ENCODE measurements around the gene CYTIP. TPM values are rescaled to one million over a fixed set of nuclear protein-coding genes. Genes with fewer than 3 reads are reported as not detected.
"Not testable (repeated sequence)": the region's sequence is repeated elsewhere in the genome, so short reads cannot be mapped to it uniquely, and the experiment has no call there.

Gene CYTIP
- total and polyA plus RNA-seq, 2 donors from 2014 or later, result 3.5 to 24.0 TPM

DNA sequence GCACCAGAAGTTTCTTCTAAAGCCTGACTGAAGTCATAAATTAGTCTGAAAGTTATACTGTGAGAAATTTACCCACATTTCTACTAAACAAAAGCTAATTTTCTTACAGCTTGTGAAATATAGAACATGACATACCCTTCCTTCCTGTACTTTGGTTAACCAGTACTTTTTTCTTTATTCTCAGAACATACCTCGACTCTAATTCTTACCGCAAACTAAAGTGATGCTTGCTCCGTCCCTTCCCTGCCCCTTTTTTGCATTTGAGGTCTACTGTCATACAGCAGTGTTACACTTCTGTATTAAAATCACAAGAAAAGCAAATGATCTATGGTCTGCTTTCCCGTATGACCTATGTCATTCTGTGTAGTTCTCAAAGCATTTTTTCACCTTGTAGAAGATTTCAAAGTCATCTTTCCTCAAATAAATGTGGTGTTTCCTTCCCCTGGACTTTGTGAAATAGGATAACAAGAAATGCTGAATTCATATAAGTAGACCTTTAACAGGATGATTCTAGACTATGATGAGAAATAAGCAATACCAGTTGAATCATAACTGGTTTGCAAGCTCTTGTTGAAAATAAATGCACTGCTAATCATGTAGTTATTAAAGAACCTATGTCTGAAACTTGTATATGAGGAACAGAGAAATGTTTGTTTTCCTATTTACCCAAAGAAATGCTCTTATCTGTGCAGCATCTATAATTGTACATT lies 30.4 kb downstream of the CYTIP start:
- no peak for FAIRE-seq
- intact Hi-C loops (cut with DNase I), result no loop called here

DNA sequence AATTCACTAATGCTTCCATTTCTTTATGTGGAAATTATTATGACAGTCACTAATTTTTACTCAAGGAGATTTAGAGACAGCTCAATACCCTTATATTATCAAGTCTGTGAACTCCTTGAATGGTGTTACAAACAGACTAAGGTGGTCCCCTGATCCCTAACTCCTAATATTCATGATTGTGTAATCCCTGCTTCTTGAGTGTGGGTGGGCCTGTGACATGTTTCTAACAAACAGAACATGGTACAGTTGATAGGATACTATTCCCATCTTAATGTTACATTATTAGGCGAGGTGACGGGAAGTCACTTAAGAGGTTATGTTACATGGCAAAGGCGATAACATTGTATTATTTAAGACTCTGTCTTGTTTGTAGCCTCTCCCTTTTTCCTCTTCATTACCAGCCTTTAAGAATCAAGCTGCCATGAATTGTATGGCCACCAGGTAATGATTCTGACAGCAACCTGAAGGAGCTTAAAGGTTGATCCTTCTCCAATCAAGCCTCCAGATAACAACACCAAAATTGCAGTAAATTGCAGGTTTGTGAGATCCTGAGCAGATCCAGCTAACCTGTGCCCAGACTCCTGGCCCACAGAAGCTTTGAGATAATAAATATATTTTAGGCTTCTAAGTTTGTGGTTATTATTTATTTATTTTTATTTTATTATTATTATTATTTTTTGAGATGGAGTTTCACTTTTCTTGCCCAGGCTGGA lies 32.1 kb downstream of the CYTIP start:
- FAIRE-seq, result no peak
- no peaks in the 10 kb centered on the region for H3K27me3 ChIP-seq (ENCODE audit: control insufficient read depth, insufficient read depth, low read length)
- intact Hi-C loops (cut with DNase I), result no loop called here

More for the DNA sequence above, 30.4 kb downstream of the CYTIP start:
- Histone ChIP-seq H3K4me1 (ENCODE audit: control insufficient read depth in 2 of 3, insufficient read depth in 2 of 3, low read depth in 1 of 3, low read length in 3 of 3) (peaks cover 0 to 4% (median 0%) of the 10 kb centered on the region in 3 donors), H3K9me3 (ENCODE audit: control insufficient read depth in 2 of 3, insufficient read depth in 1 of 3, low read length in 3 of 3) (no peaks in the 10 kb centered on the region), H3K9ac (ENCODE audit: low read length in 3 of 3) (no peak overlapping the region), H3K36me3 (ENCODE audit: control insufficient read depth in 2 of 3, insufficient read depth in 3 of 3, low read length in 3 of 3) (no peaks in the 10 kb centered on the region), H3K4me3 (ENCODE audit: low read length in 3 of 3) (no peak overlapping the region), H3K27me3 (ENCODE audit: control insufficient read depth, insufficient read depth, low read length) (no peaks in the 10 kb centered on the region), H3K27ac (ENCODE audit: low read depth in 2 of 2, low read length in 2 of 2) (no peak overlapping the region)
- DNase-seq, result no peak
- TF ChIP-seq, protein P1, sequence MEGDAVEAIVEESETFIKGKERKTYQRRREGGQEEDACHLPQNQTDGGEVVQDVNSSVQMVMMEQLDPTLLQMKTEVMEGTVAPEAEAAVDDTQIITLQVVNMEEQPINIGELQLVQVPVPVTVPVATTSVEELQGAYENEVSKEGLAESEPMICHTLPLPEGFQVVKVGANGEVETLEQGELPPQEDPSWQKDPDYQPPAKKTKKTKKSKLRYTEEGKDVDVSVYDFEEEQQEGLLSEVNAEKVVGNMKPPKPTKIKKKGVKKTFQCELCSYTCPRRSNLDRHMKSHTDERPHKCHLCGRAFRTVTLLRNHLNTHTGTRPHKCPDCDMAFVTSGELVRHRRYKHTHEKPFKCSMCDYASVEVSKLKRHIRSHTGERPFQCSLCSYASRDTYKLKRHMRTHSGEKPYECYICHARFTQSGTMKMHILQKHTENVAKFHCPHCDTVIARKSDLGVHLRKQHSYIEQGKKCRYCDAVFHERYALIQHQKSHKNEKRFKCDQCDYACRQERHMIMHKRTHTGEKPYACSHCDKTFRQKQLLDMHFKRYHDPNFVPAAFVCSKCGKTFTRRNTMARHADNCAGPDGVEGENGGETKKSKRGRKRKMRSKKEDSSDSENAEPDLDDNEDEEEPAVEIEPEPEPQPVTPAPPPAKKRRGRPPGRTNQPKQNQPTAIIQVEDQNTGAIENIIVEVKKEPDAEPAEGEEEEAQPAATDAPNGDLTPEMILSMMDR (IDR thresholded peaks at IDR 0.05; ENCODE audit: borderline replicate concordance, extremely low read depth, insufficient read depth), result no peak

DNA sequence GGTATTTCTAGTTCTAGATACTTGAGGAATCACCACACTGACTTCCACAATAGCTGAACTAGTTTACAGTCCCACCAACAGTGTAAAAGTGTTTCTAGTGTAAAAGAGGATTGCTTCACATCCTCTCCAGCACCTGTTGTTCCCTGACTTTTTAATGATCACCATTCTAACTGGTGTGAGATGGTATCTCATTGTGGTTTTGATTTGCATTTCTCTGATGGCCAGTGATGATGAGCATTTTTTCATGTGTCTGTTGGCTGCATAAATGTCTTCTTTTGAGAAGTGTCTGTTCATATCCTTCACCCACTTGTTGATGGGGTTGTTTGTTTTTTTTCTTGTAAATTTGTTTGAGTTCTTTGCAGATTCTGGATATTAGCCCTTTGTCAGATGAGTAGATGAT lies 38.5 kb downstream of the CYTIP start:
- H3K36me3 ChIP-seq (ENCODE audit: control insufficient read depth in 2 of 3, insufficient read depth in 3 of 3, low read length in 3 of 3); FAIRE-seq; H3K4me1 ChIP-seq (ENCODE audit: control insufficient read depth in 2 of 3, insufficient read depth in 2 of 3, low read depth in 1 of 3, low read length in 3 of 3); H3K9me3 ChIP-seq (ENCODE audit: control insufficient read depth in 2 of 3, insufficient read depth in 1 of 3, low read length in 3 of 3); H3K27ac ChIP-seq (ENCODE audit: low read depth in 2 of 2, low read length in 2 of 2); H3K9ac ChIP-seq (ENCODE audit: low read length in 3 of 3); intact Hi-C loops (cut with DNase I); DNase-seq; H3K4me3 ChIP-seq (ENCODE audit: low read length in 3 of 3); H3K27me3 ChIP-seq (ENCODE audit: control insufficient read depth, insufficient read depth, low read length): not testable (repeated sequence)

More for the DNA sequence above, 32.1 kb downstream of the CYTIP start:
- Histone ChIP-seq H3K4me1 (ENCODE audit: control insufficient read depth in 2 of 3, insufficient read depth in 2 of 3, low read depth in 1 of 3, low read length in 3 of 3) (peaks cover 0 to 4% (median 0%) of the 10 kb centered on the region in 3 donors), H3K4me3 (ENCODE audit: low read length in 3 of 3) (no peak overlapping the region), H3K9ac (ENCODE audit: low read length in 3 of 3) (no peak overlapping the region), H3K27ac (ENCODE audit: low read depth in 2 of 2, low read length in 2 of 2) (no peak overlapping the region), H3K36me3 (ENCODE audit: control insufficient read depth in 2 of 3, insufficient read depth in 3 of 3, low read length in 3 of 3) (no peaks in the 10 kb centered on the region), H3K9me3 (ENCODE audit: control insufficient read depth in 2 of 3, insufficient read depth in 1 of 3, low read length in 3 of 3) (no peaks in the 10 kb centered on the region)
- no peak for DNase-seq
- TF ChIP-seq, protein P1 (IDR thresholded peaks at IDR 0.05; ENCODE audit: borderline replicate concordance, extremely low read depth, insufficient read depth), result no peak

DNA sequence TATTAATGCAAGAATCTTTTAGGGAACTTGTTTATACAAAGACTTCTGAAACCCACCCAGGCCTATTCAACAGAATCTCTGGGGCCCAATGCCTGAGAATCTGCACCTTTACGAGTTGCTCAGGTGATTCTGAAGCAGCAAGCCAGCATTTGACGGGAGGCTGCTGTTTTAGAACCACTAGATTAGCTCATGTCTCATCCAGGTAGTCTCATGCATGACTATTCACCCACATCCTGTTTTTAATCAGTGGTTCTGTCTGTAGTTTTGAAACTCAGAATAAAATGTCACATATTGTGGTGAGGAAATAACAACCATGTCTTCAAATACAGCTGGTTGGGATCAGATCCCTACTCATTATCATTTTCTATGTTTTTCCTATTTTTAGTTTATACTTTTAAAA lies 39.5 kb downstream of the CYTIP start:
- FAIRE-seq (peak; percentile 25), DNase-seq (no peak)
- Histone ChIP-seq H3K4me3 (ENCODE audit: low read length in 3 of 3) (no peak overlapping the region), H3K9ac (ENCODE audit: low read length in 3 of 3) (no peak overlapping the region), H3K36me3 (ENCODE audit: control insufficient read depth in 2 of 3, insufficient read depth in 3 of 3, low read length in 3 of 3) (no peaks in the 10 kb centered on the region), H3K4me1 (ENCODE audit: control insufficient read depth in 2 of 3, insufficient read depth in 2 of 3, low read depth in 1 of 3, low read length in 3 of 3) (no peaks in the 10 kb centered on the region), H3K27me3 (ENCODE audit: control insufficient read depth, insufficient read depth, low read length) (no peaks in the 10 kb centered on the region), H3K27ac (ENCODE audit: low read depth in 2 of 2, low read length in 2 of 2) (no peak overlapping the region), H3K9me3 (ENCODE audit: control insufficient read depth in 2 of 3, insufficient read depth in 1 of 3, low read length in 3 of 3) (no peaks in the 10 kb centered on the region)
- intact Hi-C loops (cut with DNase I), result no loop called here
- TF ChIP-seq, protein P1 (IDR thresholded peaks at IDR 0.05; ENCODE audit: borderline replicate concordance, extremely low read depth, insufficient read depth), result no peak

DNA sequence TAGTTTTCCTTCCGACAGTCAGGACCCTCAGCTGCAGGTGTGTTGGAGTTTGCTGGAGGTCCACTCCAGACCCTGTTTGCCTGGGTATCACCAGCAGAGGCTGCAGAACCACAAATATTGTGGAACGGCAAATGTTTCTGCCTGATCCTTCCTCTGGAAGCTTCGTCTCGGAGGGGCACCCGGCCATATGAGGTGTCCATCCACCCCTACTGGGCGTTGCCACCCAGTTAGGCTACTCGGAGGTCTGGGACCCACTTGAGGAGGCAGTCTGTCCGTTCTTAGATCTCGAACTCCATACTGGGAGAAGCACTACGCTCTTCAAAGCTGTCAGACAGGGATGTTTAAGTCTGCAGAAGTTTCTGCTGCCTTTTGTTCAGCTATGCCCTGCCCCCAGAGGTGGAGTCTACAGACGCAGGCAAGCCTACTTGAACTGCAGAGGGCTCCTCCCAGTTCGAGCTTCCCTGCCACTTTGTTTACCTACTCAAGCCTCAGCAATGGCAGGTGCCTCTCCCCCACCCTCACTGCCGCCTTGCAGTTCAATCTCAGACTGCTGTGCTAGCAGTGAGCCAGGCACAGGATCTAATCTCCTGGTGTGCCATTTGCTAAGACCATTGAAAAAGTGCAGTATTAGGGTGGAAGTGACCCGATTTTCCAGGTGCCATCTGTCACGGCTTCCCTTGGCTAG lies 40.9 kb downstream of the CYTIP start:
- FAIRE-seq; intact Hi-C loops (cut with DNase I); H3K27me3 ChIP-seq (ENCODE audit: control insufficient read depth, insufficient read depth, low read length); H3K9ac ChIP-seq (ENCODE audit: low read length in 3 of 3); H3K27ac ChIP-seq (ENCODE audit: low read depth in 2 of 2, low read length in 2 of 2); H3K4me3 ChIP-seq (ENCODE audit: low read length in 3 of 3); H3K36me3 ChIP-seq (ENCODE audit: control insufficient read depth in 2 of 3, insufficient read depth in 3 of 3, low read length in 3 of 3); DNase-seq; H3K4me1 ChIP-seq (ENCODE audit: control insufficient read depth in 2 of 3, insufficient read depth in 2 of 3, low read depth in 1 of 3, low read length in 3 of 3); H3K9me3 ChIP-seq (ENCODE audit: control insufficient read depth in 2 of 3, insufficient read depth in 1 of 3, low read length in 3 of 3): not testable (repeated sequence)
